Measurements from ENCODE around the gene CPXM2.

CPXM2 gene

GRCh38 chr10:123891144-123892071, at the start of gene CPXM2:
Gene CPXM2, minus strand, starts transcription at chr10:123891807. Its CDS starts 148 bp downstream, at chr10:123891659.
- DNase-seq (ENCODE audit: extremely low read depth in 1 of 2, low read depth in 1 of 2) = no peak

- DNase-seq (ENCODE audit: extremely low read depth in 1 of 2, low read depth in 1 of 2) = no peak
Measured at GRCh38 chr10:123939591-123939990, 48.0 kb upstream of the CPXM2 start.

- no peak for DNase-seq (ENCODE audit: extremely low read depth in 1 of 2, low read depth in 1 of 2)
Measured at GRCh38 chr10:123938890-123939289, 47.3 kb upstream of the CPXM2 start.

- no peak for DNase-seq (ENCODE audit: extremely low read depth in 1 of 2, low read depth in 1 of 2)
Measured at GRCh38 chr10:123936426-123936825, 44.8 kb upstream of the CPXM2 start.

GRCh38 chr10:123935680-123936079, 44.1 kb upstream of the CPXM2 start:
- DNase-seq (ENCODE audit: extremely low read depth in 1 of 2, low read depth in 1 of 2) = no peak

GRCh38 chr10:123934846-123935245, 43.2 kb upstream of the CPXM2 start:
- DNase-seq (ENCODE audit: extremely low read depth in 1 of 2, low read depth in 1 of 2) = no peak

GRCh38 chr10:123930340-123931001, 38.9 kb upstream of the CPXM2 start:
- no peak for DNase-seq (ENCODE audit: extremely low read depth in 1 of 2, low read depth in 1 of 2)

- DNase-seq (ENCODE audit: extremely low read depth in 1 of 2, low read depth in 1 of 2) = no peak
Measured at GRCh38 chr10:123929791-123930190, 38.2 kb upstream of the CPXM2 start.

GRCh38 chr10:123928427-123928826, 36.8 kb upstream of the CPXM2 start:
- no peak for DNase-seq (ENCODE audit: extremely low read depth in 1 of 2, low read depth in 1 of 2)

GRCh38 chr10:123926401-123927264, 35.0 kb upstream of the CPXM2 start:
- peak in 1 of 2 donors; percentile 4 for DNase-seq (ENCODE audit: extremely low read depth in 1 of 2, low read depth in 1 of 2)

- no peak for DNase-seq (ENCODE audit: extremely low read depth in 1 of 2, low read depth in 1 of 2)
Measured at GRCh38 chr10:123922126-123922525, 30.5 kb upstream of the CPXM2 start.

- no peak for DNase-seq (ENCODE audit: extremely low read depth in 1 of 2, low read depth in 1 of 2)
Measured at GRCh38 chr10:123916775-123917174, 25.2 kb upstream of the CPXM2 start.

- no peak for DNase-seq (ENCODE audit: extremely low read depth in 1 of 2, low read depth in 1 of 2)
Measured at GRCh38 chr10:123913688-123914268, 22.2 kb upstream of the CPXM2 start.

GRCh38 chr10:123912871-123913270, 21.3 kb upstream of the CPXM2 start:
- DNase-seq (ENCODE audit: extremely low read depth in 1 of 2, low read depth in 1 of 2) = no peak

GRCh38 chr10:123912466-123912865, 20.9 kb upstream of the CPXM2 start:
- no peak for DNase-seq (ENCODE audit: extremely low read depth in 1 of 2, low read depth in 1 of 2)

- DNase-seq (ENCODE audit: extremely low read depth in 1 of 2, low read depth in 1 of 2) = no peak
Measured at GRCh38 chr10:123911866-123912265, 20.3 kb upstream of the CPXM2 start.

GRCh38 chr10:123909866-123910265, 18.3 kb upstream of the CPXM2 start:
- no peak for DNase-seq (ENCODE audit: extremely low read depth in 1 of 2, low read depth in 1 of 2)

GRCh38 chr10:123909426-123909825, 17.8 kb upstream of the CPXM2 start:
- no peak for DNase-seq (ENCODE audit: extremely low read depth in 1 of 2, low read depth in 1 of 2)

- DNase-seq (ENCODE audit: extremely low read depth in 1 of 2, low read depth in 1 of 2) = no peak
Measured at GRCh38 chr10:123908379-123908778, 16.8 kb upstream of the CPXM2 start.

GRCh38 chr10:123906884-123907652, 15.5 kb upstream of the CPXM2 start:
- no peak for DNase-seq (ENCODE audit: extremely low read depth in 1 of 2, low read depth in 1 of 2)

All from stimulated activated CD8-positive, alpha-beta memory T cell treated with anti-CD3 and anti-CD28 coated beads, Interleukin-7, amount 100 ng/mL, for 48 hours (primary cell).